Measurements from ENCODE around the gene CALN1. TPM values are rescaled to one million over a fixed set of nuclear protein-coding genes. Genes with fewer than 3 reads are reported as not detected.

The CALN1 gene
- total RNA-seq, 1 donor = not detected

DNA sequence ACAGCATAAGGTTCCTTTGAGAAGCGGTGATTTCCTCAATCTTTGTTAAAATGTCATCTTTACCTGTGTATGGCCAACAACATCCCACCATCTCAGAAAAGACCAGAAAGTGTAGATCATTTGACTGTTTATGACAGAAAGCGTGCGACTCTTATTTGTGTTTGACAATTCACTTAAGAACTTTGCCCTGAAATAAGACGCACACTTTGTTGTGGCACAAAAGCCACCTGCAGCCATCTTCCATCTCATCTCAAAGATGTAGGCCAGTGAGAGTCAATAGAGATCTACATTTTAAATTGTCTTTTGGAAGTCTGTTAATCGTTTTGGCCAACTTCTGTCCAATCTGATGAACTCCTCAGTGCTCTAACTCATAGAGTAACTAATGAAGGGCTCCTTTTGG, 114.0 kb downstream of the CALN1 start:
- H3K4me3 ChIP-seq (ENCODE audit: low read depth, low read length) = no peak overlapping the region
- TF ChIP-seq, protein P1, sequence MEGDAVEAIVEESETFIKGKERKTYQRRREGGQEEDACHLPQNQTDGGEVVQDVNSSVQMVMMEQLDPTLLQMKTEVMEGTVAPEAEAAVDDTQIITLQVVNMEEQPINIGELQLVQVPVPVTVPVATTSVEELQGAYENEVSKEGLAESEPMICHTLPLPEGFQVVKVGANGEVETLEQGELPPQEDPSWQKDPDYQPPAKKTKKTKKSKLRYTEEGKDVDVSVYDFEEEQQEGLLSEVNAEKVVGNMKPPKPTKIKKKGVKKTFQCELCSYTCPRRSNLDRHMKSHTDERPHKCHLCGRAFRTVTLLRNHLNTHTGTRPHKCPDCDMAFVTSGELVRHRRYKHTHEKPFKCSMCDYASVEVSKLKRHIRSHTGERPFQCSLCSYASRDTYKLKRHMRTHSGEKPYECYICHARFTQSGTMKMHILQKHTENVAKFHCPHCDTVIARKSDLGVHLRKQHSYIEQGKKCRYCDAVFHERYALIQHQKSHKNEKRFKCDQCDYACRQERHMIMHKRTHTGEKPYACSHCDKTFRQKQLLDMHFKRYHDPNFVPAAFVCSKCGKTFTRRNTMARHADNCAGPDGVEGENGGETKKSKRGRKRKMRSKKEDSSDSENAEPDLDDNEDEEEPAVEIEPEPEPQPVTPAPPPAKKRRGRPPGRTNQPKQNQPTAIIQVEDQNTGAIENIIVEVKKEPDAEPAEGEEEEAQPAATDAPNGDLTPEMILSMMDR (IDR thresholded peaks at IDR 0.05; ENCODE audit: insufficient read depth, low read length) = no peak
- DNase-seq (ENCODE audit: low read depth) = no peak

DNA sequence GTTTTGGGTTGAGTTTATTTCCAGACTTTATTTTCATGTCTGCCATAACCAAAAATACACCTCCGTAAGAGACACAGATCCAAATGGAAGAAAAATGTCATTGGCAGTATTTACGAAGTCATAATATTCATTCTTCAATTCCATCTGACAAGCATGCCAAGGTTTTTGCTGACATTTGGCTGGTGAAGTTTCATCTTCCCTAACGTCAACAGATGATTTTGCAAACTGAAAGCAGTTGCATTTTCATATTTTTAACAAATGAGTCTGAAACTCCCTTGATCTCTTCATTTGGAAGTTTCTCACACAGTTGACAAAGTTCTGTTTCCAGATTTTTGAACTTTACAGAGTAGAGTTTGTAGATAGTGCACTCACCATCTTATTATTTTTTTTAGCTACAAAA, 114.5 kb downstream of the CALN1 start:
- TF ChIP-seq, protein P1 (IDR thresholded peaks at IDR 0.05; ENCODE audit: insufficient read depth, low read length) = no peak
- H3K4me3 ChIP-seq (ENCODE audit: low read depth, low read length) = no peak overlapping the region
- no peak for DNase-seq (ENCODE audit: low read depth)

DNA sequence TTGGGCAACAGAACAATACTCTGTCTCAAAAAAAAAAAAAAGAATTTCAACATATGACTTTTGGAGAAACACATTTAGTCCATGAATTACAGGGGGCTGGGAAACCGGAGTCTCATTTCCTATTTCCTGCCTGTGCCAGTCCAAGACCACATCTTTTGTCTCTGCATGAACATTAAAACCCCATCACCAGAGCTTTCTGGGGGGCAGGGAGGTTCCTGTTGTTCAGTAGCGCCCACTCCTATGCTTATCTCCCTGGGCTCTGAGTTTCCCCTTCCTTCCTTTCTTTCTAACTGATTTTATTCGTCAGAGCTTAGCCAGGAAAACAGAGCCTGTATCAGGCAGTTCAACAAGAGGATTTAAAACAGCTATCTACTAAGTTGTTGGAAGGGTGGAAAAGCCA, 119.3 kb downstream of the CALN1 start:
- DNase-seq (ENCODE audit: low read depth) = no peak
- H3K4me3 ChIP-seq (ENCODE audit: low read depth, low read length) = no peak overlapping the region
- TF ChIP-seq, protein P1 (IDR thresholded peaks at IDR 0.05; ENCODE audit: insufficient read depth, low read length) = no peak

DNA sequence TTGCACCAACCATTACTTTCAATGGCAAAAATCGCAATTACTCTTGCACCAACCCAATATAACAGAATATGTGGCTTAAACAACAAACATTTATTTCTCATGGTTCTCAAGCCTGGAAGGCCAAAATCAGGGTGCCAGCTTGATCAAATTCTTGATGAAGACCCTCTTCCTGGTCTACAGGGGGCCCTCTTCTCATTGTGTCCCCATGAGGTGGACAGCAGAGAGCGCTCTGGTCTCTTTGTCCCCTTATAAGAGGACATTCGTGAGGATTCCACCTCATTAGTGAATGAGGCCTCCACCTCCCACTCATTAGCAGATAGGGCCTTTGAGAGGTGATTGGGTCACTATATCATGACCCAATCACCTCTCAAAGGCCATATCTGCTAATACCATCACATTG, 120.0 kb downstream of the CALN1 start:
- no peak overlapping the region for H3K4me3 ChIP-seq (ENCODE audit: low read depth, low read length)
- DNase-seq (ENCODE audit: low read depth) = no peak
- TF ChIP-seq, protein P1 (IDR thresholded peaks at IDR 0.05; ENCODE audit: insufficient read depth, low read length) = no peak

DNA sequence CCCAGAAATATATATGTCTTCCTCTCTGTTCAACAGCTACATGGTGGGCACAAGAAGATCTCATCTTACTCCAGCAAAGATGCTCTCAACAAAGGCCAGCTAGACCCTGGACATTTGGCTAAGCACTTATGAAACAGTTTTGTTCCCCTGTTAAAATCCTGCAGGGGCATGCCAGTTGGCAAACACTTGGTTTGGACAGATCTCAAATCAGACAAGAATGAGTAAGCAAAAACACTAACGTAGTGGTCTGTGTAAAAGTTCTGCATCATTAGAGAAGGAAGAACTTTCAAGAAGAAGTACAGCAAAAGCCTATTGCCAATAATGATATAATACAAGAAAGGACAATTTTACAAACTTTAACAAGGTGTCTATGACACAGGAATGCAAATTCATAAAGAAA, 125.6 kb downstream of the CALN1 start:
- no peak overlapping the region for H3K4me3 ChIP-seq (ENCODE audit: low read depth, low read length)
- TF ChIP-seq, protein P1 (IDR thresholded peaks at IDR 0.05; ENCODE audit: insufficient read depth, low read length) = no peak
- DNase-seq (ENCODE audit: low read depth) = no peak

DNA sequence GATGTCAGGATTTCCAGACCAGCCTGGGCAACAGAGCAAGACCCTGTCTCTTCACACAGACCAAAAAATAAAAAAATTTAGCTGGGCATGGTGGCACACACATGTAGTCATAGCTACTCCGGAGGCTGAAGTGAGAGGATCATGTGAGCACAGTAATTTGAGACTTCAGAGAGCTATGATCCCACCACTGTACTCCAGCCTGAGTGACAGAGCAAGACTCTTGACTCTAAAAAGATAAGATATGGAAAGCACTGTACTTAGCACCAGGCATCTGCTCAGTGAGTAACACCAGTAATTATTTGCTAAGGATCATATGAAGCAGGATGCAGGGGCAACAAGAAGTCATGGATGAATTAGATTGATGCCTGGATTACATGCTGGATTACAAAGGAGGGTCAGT, 128.8 kb downstream of the CALN1 start:
- no peak for DNase-seq (ENCODE audit: low read depth)
- TF ChIP-seq, protein P1 (IDR thresholded peaks at IDR 0.05; ENCODE audit: insufficient read depth, low read length) = no peak
- no peak overlapping the region for H3K4me3 ChIP-seq (ENCODE audit: low read depth, low read length)

DNA sequence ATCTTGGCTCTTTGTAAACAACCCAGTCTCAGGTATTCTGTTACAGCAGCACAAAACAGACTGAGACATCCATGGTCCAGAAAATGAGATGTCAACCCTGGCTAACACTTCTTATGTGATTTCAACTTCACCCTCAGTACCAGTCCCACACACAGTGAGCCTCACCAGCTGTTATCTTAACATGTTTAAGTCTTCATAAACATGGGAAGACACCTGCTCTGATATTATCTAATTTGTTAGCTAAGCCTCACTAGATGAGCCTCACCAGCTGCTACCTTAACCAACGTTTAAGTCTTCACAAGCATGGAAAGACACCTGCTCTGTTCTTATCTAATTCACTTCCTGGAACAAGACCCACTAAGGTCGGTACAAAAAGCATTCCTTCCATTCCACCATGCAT, 130.8 kb downstream of the CALN1 start:
- no peak overlapping the region for H3K4me3 ChIP-seq (ENCODE audit: low read depth, low read length)
- TF ChIP-seq, protein P1 (IDR thresholded peaks at IDR 0.05; ENCODE audit: insufficient read depth, low read length) = no peak

More for the DNA sequence above, 130.8 kb downstream of the CALN1 start:
- no peak for DNase-seq (ENCODE audit: low read depth)

Measured in fibroblast of the aortic adventitia (primary cell).